SU-DHL-6 (cell line): ENCODE results near the gene ANKRD13A.

Experiments
- H2AFZ ChIP-seq: fragments of 200-600 bp; sonication (generic); 2 replicates; pipeline ENCODE4 v1.6.1; 2014; ENCODE audit warnings: low read depth, mild to moderate bottlenecking, moderate library complexity, mixed read lengths, antibody characterized with exemption, low read length; ENCODE audit not compliant: severe bottlenecking
- H3F3A ChIP-seq: fragments of 200-600 bp; shearing (Covaris generic); 2 replicates; pipeline ENCODE4 v1.6.0; 2016; ENCODE audit warnings: antibody characterized with exemption, mild to moderate bottlenecking; ENCODE audit not compliant: insufficient read depth
- H3K27ac ChIP-seq: fragments of 200-600 bp; sonication (generic); 2 replicates; pipeline ENCODE4 v1.5.1; 2016; ENCODE audit warnings: low read depth, mild to moderate bottlenecking, low read length, moderate library complexity, mixed read lengths
- H3K27me3 ChIP-seq: fragments of 200-600 bp; sonication (generic), shearing (Covaris generic); 2 replicates; pipeline ENCODE4 v1.6.0; 2014; ENCODE audit warnings: mild to moderate bottlenecking, low read length
- H3K36me3 ChIP-seq: fragments of 200-600 bp; sonication (generic); 2 replicates; pipeline ENCODE4 v1.6.1; 2014; ENCODE audit warnings: mild to moderate bottlenecking, low read length, mixed read lengths
- H3K4me2 ChIP-seq: fragments of 300-600, 200-600 bp; shearing (Covaris generic), sonication (generic); 2 replicates; pipeline ENCODE4 v1.6.0; 2014; ENCODE audit warnings: low read length, low read depth, mild to moderate bottlenecking; ENCODE audit not compliant: poor library complexity, severe bottlenecking
- H3K4me3 ChIP-seq: fragments of 200-600 bp; sonication (generic); 2 replicates; pipeline ENCODE4 v1.5.1; 2014; ENCODE audit warnings: antibody characterized with exemption, low read length, mild to moderate bottlenecking, mixed read lengths; ENCODE audit not compliant: insufficient read depth, poor library complexity, severe bottlenecking
- H3K79me2 ChIP-seq: fragments of 200-600 bp; sonication (generic); 2 replicates; pipeline ENCODE4 v1.6.1; 2014; ENCODE audit warnings: mild to moderate bottlenecking, low read length, moderate library complexity; ENCODE audit not compliant: insufficient read depth
- H3K9ac ChIP-seq: fragments of 200-600 bp; sonication (generic); 2 replicates; pipeline ENCODE4 v1.7.0; 2014; ENCODE audit warnings: mild to moderate bottlenecking, low read length
- H3K9me2 ChIP-seq: fragments of 200-600 bp; sonication (generic); replicated peaks from 2 replicates; pipeline ENCODE4 v1.6.1; 2014; ENCODE audit warnings: low read length; ENCODE audit not compliant: insufficient read depth
- H3K9me3 ChIP-seq: fragments of 200-600 bp; sonication (generic); 2 replicates; pipeline ENCODE4 v1.6.1; 2014; ENCODE audit warnings: low read length, mixed read lengths; ENCODE audit not compliant: insufficient read depth
- H4K20me1 ChIP-seq: fragments of 200-600 bp; sonication (generic); 2 replicates; pipeline ENCODE4 v1.6.1; 2014; ENCODE audit warnings: low read depth, mild to moderate bottlenecking, antibody characterized with exemption, low read length, moderate library complexity, mixed read lengths
- EZH2phosphoT487 ChIP-seq: fragments of 200-600 bp; sonication (generic), shearing (Covaris generic); conservative IDR thresholded peaks from 2 replicates; pipeline ENCODE4 v1.6.1; 2018; ENCODE audit warnings: mild to moderate bottlenecking, antibody characterized with exemption, low read length, moderate library complexity, mixed read lengths
- TF ChIP-seq, protein P1 (sequence below): fragments of 200-600 bp; sonication (generic); IDR thresholded peaks from one replicate; pipeline ENCODE4 v1.5.1; 2017; ENCODE audit warnings: antibody characterized with exemption, mild to moderate bottlenecking, low read length, moderate library complexity; ENCODE audit not compliant: insufficient read depth, poor library complexity, severe bottlenecking

Gene ANKRD13A

DNA sequence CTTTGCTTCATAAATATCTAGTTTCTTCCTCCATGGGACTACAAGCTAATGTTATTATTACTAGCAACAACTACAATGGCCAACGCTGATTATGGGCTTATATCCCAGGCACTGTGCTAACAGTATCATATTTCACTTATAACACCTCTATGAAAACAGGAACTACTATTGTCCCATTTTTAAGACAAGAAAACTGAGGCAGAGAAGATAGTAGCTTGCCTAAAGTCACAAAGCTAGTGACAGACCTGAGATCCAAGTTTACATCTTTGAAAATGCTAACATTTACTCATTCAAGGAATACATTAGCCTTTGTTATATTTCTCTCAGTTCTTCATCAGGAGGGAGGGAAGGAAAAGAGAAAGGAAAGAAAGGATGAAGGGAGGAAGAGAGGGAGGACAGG lies 35.9 kb upstream of the ANKRD13A start:
- Histone ChIP-seq H3K9me3 (no peaks in the 10 kb centered on the region), H3K9me2 (no peaks in the 10 kb centered on the region), H3K79me2 (no peaks in the 10 kb centered on the region), H3F3A (0 out of 2 replicates have a peak, but pooled peaks cover 6% of the 10 kb centered on the region), H4K20me1 (no peaks in the 10 kb centered on the region), H2AFZ (no peak overlapping the region), H3K4me3 (no peak overlapping the region), H3K4me2 (no peak overlapping the region), H3K36me3 (peaks cover 57% of the 10 kb centered on the region), H3K27me3 (no peaks in the 10 kb centered on the region), H3K9ac (no peak overlapping the region), H3K27ac (no peak overlapping the region)
- TF ChIP-seq, protein P1, sequence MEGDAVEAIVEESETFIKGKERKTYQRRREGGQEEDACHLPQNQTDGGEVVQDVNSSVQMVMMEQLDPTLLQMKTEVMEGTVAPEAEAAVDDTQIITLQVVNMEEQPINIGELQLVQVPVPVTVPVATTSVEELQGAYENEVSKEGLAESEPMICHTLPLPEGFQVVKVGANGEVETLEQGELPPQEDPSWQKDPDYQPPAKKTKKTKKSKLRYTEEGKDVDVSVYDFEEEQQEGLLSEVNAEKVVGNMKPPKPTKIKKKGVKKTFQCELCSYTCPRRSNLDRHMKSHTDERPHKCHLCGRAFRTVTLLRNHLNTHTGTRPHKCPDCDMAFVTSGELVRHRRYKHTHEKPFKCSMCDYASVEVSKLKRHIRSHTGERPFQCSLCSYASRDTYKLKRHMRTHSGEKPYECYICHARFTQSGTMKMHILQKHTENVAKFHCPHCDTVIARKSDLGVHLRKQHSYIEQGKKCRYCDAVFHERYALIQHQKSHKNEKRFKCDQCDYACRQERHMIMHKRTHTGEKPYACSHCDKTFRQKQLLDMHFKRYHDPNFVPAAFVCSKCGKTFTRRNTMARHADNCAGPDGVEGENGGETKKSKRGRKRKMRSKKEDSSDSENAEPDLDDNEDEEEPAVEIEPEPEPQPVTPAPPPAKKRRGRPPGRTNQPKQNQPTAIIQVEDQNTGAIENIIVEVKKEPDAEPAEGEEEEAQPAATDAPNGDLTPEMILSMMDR: no peak
- TF ChIP-seq EZH2phosphoT487: no peak

DNA sequence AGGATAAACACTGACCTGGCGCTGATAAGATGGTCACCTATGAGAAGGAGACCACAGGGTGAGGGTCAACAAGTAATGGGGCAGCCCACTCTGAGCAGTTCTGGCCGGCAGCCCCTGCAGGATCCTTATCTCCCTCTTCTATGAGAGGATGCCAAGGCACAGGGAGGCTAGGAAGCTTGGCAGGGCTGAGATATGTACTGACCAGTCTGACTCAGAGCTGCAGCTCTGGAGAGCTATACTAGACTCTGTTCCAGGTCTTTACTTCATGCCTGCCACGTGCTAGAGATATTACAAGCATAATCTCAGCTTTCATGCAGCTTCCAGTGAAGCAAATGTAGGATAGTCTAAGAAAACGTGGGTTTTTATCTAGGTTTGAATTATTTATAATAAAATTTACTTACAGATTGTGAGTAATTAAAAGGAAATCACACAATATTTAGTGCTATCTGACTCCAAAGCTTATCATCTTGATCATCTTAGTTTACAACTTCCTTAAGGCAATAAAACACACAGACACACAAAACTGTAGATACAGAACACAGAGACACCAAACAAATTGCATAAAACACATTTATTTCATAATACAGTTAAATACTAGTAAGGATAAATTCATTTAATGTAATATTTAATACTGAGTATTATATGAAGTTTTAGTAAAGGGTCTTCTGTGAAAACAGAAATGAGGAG lies 35.3 kb upstream of the ANKRD13A start:
- no peaks in the 10 kb centered on the region for H3K27me3 ChIP-seq
- no peak overlapping the region for H3K4me2 ChIP-seq

DNA sequence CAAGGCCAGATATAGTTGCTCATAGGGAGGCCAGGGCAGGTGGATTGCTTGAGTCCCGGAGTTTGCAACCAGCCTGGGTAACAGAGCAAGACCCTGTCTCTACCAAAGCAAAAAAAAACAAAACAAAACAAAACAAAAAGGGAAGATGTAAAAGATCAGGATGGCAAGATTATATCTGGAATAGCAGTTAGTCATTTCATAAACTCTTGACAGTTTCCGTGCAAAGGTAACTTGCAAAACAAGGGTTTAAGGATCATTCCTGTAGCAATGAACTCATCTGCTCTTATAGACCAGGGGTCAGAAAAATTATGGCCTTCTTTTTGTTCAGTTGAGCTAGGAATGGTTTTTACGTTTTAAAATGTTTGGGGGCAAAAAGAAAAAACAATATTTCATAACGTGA lies 32.7 kb upstream of the ANKRD13A start:
- Histone ChIP-seq H3K9me3 (no peaks in the 10 kb centered on the region), H3K36me3 (peaks cover 32% of the 10 kb centered on the region), H3K9me2 (no peaks in the 10 kb centered on the region), H4K20me1 (no peaks in the 10 kb centered on the region), H3K27me3 (no peaks in the 10 kb centered on the region), H3K9ac (no peak overlapping the region), H3K79me2 (no peaks in the 10 kb centered on the region), H3K27ac (no peak overlapping the region), H3F3A (0 out of 2 replicates have a peak, but pooled peaks cover 6% of the 10 kb centered on the region), H3K4me2 (no peak overlapping the region), H2AFZ (no peak overlapping the region), H3K4me3 (no peak overlapping the region)
- no peak for TF ChIP-seq EZH2phosphoT487
- TF ChIP-seq, protein P1: no peak

More for the DNA sequence above, 35.3 kb upstream of the ANKRD13A start:
- Histone ChIP-seq H3K79me2 (no peaks in the 10 kb centered on the region), H3K4me3 (no peak overlapping the region), H3K27ac (no peak overlapping the region), H3K9ac (no peak overlapping the region), H3K36me3 (peaks cover 52% of the 10 kb centered on the region), H3F3A (0 out of 2 replicates have a peak, but pooled peaks cover 6% of the 10 kb centered on the region), H2AFZ (no peak overlapping the region), H3K9me2 (no peaks in the 10 kb centered on the region), H3K9me3 (no peaks in the 10 kb centered on the region), H4K20me1 (no peaks in the 10 kb centered on the region)
- TF ChIP-seq, protein P1: no peak
- TF ChIP-seq EZH2phosphoT487: no peak
